SHP77 treated with DMSO at 0.1 percent for 48 hours (cell line): ENCODE measurements around the gene MANEAL.

Experiments
- DNase-seq: peaks from one replicate; lab custom pipeline; 2025; lab: John Stamatoyannopoulos, UW

MANEAL gene

DNA sequence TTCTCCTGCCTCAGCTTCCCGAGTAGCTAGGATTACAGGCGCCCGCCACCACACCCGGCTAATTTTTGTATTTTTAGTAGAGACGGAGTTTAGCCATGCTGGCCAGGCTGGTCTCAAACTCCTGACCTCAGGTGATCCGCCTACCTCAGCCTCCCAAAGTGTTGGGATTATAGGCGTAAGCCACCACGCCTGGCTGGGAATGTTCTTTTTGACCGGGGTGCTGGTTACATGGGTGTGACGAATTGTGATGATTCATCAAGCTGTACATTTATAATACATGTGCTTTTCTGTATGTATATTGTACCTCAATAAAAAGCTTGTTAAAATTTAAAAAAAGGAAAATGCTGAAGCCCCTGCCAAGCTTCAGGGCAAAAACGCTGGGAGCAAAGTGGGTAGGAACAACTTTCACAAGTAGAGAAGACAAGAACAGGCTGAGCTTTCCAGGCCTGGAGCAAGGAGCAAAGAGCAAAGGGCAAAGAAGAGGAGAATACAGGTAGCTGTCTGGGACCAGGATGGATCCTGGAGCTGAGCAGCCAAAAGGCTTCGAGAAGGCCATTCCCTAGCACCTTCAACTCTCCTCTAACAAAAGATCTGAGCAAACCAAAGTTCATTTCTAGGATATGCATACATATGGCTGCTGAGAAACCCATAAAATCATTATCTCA lies 34.9 kb downstream of the MANEAL start:
- DNase-seq = no peak

DNA sequence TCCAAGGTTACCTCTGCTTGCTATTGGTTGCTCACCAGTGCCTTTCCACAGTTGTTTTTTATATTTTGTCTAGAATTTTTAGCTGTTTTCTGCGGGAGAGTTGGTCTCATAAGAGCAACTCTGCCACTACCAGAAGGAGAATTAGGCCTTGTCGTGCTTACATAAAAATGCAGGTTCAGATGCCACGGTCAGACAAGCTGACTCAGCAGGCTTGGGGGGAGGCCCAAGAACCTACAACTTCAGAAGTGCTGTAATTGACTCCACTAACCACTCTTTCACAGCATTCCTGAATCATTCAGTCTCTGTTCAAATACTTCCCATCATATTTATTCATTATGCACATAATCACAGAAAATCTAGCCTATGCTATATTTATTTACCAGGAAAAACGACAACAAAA lies 37.5 kb downstream of the MANEAL start:
- DNase-seq = no peak

DNA sequence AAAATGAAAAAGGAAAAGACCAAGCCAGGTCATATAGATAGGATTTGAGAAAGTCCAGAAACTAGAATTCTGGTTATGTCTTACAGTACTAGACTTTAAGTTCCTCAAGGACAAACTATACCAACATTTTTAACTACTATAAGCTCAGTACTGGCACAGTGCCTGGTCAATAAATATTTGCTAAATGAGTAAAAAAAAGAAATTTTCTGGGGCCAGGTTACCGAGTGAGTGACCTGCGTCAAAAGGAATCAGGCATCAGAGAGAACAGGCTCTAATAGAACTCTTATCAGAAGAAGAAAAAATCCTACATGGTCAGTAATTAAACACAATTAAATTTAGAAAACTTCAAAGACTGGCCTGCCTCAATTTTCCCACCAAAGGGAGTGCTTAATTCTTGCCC lies 38.2 kb downstream of the MANEAL start:
- DNase-seq = no peak

DNA sequence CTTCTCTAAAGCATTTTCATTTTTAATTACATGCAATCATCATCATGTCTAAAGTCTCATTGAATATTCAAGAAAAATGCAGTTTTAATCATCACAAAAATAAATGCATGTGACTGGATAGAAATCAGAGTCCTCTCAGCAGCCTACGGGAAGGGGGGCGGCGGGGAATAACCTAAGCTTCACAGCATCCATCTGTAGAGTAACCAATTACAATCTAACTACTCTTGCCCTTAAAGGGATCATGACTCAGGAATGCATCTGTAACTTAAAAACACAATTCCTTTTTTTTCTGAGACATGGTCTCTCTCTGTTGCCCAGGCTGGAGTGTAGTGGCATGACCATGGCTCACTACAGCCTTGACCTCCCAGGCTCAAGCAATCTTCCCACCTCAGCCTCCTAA lies 43.1 kb downstream of the MANEAL start:
- no peak for DNase-seq

DNA sequence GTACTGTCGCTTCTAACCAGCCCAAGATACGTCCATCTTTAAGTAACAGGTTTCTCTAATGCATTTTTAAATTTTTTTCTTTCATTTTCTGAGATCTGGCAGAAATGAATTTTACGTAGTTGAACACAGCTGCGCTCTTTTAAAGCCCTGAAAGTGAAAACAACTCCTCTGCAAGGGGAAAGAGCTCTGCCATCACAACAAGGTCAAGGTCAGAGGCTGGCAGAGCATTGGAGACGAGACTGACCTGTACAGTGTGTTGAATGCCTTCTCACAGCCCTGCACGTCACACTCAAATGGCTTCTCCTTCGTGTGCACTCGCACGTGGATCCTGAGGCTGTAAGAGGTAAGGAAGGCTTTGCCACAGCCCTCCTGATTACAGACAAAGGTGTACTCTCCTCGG lies 46.0 kb downstream of the MANEAL start:
- no peak for DNase-seq

DNA sequence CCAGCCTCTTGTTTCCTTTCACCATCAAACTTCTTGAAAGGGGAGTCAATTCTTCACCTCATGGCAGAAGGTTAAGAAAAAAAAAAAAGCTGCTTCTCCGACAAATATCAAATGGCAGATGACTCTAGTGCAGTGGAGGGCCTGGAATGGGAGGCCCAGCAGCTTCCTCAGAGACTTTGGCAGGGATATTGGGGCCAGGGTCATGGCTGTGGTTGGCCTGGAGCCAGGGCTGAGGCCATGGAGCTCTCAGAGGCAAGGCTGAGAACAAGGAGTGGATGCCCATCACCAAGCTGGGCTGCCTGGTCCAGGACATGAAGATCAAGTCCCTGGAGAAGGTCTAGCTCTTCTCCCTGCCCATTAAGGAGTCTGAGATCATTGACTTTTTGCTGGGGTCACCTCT lies 47.1 kb downstream of the MANEAL start:
- no peak for DNase-seq

DNA sequence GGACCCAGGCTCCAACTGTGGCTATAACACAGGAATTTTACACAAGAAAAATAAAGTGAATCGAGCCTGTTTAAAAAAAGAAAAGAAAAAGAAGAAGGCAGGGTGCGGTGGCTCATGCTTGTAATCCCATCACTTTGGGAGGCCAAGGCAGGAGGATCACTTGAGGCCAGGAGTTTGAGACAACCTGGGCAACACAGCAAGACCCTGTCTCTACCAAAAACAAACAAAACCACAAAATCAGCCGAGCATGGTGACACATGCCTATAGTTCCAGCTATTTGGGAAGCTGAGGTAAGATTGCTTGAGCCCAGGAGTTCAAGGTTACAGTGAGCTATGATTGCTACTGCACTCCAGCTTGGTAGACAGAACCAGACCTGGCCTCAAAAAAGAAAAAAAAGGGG lies 48.0 kb downstream of the MANEAL start:
- DNase-seq = no peak

DNA sequence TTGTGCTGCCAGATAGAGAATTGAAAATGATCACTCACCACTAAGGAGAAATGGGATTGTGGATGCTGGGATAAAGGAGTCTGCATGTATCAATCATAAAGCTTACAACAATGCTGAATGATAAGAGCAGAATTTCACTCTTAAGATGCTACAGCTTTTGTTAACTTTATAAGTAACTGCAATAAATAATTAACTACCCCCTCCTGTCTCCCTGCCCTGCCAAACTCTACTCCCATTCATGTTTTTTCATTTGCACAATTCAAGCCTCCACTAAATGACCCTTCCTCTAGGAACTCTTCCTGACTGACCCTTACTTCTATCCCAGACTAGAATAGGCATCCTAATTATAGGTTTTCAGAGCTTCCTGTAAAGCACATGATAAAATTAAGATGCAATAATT lies 50.9 kb downstream of the MANEAL start:
- no peak for DNase-seq

DNA sequence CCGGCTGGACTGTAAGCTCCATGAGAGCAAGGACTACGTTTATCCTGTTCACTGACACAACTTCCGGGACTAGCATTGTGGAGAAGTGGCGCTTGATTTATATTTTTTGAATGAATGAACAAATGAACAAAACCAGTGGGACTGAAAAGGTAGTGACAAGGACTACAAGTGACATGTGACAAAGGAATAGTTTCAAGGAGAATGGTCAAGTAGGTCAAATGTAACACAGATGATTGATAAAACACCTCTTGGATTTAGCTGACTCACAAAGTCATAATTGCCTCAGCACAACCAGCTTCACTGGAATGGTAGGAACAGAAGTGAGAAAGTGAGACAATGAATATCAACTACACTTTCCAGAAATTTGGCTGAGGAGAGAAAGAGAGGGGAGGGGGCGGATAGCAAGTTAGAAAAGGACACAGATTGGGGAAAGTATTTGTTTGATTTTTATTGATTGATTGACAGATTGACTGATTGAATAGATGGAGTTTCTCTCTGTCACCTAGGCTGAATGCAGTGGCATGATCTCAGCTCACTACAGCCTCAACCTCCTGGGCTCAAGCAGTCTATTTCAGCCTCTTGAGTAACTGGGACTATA lies 51.5 kb downstream of the MANEAL start:
- DNase-seq = no peak

DNA sequence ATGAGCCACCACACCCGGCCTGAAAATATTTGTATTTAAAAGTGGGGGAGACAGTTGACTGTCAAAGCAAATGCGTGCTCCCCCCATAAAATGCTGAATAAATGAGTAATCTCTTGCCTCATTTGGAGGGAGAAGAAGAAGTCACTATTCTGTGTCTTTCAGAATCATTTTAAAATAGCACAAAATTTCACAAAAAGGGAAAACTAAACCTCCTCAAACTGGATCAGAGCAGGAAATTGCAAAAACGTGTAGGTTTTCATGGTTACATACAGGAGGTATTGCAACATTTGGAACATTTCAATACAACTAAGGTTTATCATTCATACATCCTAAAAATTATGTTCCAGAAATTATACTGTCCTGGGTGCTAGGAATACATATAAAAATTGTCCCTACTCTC lies 52.1 kb downstream of the MANEAL start:
- DNase-seq = no peak

DNA sequence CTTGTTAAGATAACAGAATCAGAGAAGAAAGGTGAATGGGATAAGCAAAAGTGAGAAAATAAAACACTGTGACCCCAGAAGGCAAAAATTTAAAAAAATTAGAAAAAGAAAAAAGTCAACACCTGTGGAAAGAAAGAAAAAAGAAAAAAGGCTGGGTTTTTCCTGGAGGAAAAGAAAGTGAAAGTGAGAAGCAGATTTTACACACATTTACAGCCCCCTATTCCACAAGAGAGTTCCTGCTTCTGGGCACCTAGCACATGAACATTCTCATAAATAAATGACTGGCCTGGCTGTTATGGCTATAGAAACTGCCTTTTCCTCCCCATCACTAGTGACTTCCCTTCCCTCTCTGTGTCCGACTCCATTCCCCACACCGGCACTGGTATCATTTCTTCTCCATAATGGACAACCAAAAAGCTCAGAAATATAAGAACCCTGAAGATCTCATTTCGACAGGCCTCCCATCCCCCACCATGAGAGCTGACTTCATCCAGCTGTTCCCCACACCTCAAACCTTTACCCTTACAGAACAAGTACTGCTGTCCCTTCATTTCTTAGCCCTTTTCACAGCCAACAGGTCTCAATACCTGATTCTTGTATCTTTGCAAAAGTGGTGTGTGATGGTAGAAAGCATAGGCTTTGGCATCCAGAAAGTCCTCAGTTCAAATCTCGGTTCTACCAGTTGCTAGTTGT lies 53.1 kb downstream of the MANEAL start:
- no peak for DNase-seq

DNA sequence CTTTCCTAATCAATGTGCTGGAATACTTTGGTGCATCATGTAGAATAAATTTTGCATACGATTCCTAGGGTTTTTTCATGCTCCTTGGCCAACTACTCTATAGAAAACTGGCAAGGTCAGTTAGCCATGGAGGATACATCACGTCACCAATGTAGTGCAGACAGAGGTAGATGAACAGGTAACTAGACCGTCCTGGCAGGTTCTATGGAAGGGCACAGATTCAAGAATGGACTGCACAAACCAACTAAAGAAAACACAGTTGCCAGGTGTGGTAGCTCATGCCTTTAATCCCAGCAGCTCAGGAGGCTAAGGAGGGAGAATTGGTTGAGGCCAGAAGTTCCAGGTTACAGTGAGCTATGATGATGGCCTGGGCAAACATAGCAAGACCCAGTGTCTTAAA lies 55.8 kb downstream of the MANEAL start:
- DNase-seq = no peak

DNA sequence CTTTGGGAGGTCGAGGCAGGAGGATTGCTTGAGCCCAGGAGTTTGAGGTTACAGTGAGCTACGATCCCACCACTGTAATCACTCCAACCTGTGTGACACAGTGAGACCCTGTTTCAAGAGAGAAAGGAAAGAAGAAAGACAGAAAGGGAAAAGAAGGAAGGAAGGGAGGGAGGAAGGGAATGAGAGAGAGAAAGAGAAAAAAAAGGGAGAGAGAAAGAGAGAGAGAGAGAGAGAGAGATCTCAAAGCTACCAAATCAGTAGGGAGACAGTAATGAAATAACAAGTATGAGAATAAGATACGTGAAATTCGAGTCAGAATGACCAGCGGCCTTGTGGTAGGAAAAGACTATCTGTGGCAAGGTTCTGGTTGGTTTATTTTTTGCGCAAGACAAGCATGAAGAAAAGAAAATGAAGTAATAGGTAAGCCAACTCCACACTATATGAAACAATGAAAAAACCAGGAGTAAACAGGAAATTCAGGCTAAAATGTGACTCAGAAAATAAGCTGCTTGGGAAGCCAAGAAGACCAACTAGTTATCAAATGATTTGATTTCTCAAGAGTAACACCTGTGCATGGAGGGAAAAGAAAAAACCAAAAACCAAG lies 56.8 kb downstream of the MANEAL start:
- DNase-seq = no peak
